RWPE1 (cell line): ENCODE measurements around the gene IL31.
"Not testable (repeated sequence)": the region's sequence is repeated elsewhere in the genome, so short reads cannot be mapped to it uniquely, and the experiment has no call there.

Experiments
- CTCF ChIA-PET: fragments of 350-600 bp; sonication (Branson Sonifier 250); formaldehyde crosslinking; extraction: SDS; loops from one replicate; lab custom pipeline; 2021; lab: Yijun Ruan, JAX
- POLR2A ChIA-PET: fragments of 400-600 bp; formaldehyde crosslinking; extraction: SDS; loops from one replicate; lab custom pipeline; 2020; ENCODE audit warnings: antibody characterized with exemption; ENCODE audit not compliant: low non-redundant PET; lab: Yijun Ruan, JAX
- DNase-seq: peaks from one replicate; pipeline ENCODE4 v3.0.0; 2012; ENCODE audit warnings: low spot score
- H3K27ac ChIP-seq: fragments of 450-650 bp; 2 replicates; pipeline ENCODE4 v1.5.1; 2017
- TF ChIP-seq, protein P1 (sequence below): fragments of 450-650 bp; conservative IDR thresholded peaks from 2 replicates; pipeline ENCODE4 v1.5.1; 2017; ENCODE audit warnings: low read depth, mild to moderate bottlenecking

IL31 gene

DNA sequence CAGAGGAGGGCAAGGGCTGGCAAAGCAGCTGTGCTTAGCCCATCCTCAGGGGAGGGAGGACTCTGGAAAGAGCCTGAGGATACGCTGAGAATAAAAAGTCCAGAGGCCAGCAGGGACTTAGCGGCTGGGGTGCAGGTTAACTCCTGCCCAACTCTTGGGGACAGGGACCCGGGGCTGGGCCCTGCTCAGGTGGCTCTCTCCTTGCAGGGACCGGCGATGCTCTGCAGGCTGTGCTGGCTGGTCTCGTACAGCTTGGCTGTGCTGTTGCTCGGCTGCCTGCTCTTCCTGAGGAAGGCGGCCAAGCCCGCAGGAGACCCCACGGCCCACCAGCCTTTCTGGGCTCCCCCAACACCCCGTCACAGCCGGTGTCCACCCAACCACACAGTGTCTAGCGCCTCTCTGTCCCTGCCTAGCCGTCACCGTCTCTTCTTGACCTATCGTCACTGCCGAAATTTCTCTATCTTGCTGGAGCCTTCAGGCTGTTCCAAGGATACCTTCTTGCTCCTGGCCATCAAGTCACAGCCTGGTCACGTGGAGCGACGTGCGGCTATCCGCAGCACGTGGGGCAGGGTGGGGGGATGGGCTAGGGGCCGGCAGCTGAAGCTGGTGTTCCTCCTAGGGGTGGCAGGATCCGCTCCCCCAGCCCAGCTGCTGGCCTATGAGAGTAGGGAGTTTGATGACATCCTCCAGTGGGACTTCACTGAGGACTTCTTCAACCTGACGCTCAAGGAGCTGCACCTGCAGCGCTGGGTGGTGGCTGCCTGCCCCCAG lies 32.3 kb upstream of the IL31 start:
- ChIA-PET CTCF (no interaction called here), POLR2A (no interaction called here)
- no peak overlapping the region for H3K27ac ChIP-seq
- DNase-seq: no peak
- TF ChIP-seq, protein P1, sequence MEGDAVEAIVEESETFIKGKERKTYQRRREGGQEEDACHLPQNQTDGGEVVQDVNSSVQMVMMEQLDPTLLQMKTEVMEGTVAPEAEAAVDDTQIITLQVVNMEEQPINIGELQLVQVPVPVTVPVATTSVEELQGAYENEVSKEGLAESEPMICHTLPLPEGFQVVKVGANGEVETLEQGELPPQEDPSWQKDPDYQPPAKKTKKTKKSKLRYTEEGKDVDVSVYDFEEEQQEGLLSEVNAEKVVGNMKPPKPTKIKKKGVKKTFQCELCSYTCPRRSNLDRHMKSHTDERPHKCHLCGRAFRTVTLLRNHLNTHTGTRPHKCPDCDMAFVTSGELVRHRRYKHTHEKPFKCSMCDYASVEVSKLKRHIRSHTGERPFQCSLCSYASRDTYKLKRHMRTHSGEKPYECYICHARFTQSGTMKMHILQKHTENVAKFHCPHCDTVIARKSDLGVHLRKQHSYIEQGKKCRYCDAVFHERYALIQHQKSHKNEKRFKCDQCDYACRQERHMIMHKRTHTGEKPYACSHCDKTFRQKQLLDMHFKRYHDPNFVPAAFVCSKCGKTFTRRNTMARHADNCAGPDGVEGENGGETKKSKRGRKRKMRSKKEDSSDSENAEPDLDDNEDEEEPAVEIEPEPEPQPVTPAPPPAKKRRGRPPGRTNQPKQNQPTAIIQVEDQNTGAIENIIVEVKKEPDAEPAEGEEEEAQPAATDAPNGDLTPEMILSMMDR: no peak

DNA sequence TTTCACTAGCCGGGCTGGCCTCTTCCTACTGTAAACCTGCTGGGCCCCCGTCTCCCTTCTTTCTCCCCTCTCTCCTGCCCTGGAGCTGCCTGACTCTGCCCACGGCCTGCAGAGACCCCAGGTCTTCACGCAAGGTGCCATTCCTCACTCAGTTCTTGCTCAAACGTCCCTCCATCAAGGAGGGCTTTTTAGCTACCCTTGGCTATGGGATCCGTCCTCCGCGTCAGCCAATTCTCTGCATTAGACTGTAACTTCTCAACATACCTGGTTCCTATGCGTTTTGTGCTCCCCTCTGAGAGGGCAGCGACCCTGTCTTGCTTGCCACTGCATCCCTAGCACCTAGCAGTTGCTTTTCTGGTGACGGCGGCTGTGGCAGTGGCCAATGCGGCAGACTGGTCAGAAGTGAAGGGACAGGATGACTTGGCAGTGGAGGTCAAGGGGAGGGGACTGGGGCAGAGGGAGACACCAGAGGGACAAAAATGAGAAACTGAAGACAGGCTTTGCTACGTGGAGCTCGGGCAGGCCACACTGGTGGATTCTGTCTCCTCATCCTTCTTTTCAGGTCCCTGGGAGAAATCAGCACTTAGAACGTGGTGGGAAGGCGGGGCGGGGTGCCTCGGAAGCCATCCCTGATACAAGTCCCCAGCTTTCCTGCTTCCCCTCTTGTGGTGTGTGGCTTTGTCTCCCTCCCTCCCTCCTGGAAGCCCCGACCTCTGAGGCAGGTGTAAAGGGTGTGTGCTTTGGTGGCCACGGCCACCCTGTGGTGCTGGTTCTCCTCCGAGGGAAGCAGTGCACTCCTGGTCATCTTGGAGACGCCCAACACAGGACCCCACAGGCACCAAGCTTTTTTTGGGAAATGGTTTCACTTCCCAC lies 31.3 kb upstream of the IL31 start:
- POLR2A ChIA-PET: interaction anchor here (0.6 kb wide), 1 partner anchor 12 kb away, joined by 3 read pairs; no protein-coding TSS in a partner anchor
- CTCF ChIA-PET: interaction anchor here (0.5 to 0.6 kb wide), 2 partner anchors 411 to 1404 kb away, joined by 4 read pairs; no protein-coding TSS in a partner anchor
- TF ChIP-seq, protein P1: no peak

DNA sequence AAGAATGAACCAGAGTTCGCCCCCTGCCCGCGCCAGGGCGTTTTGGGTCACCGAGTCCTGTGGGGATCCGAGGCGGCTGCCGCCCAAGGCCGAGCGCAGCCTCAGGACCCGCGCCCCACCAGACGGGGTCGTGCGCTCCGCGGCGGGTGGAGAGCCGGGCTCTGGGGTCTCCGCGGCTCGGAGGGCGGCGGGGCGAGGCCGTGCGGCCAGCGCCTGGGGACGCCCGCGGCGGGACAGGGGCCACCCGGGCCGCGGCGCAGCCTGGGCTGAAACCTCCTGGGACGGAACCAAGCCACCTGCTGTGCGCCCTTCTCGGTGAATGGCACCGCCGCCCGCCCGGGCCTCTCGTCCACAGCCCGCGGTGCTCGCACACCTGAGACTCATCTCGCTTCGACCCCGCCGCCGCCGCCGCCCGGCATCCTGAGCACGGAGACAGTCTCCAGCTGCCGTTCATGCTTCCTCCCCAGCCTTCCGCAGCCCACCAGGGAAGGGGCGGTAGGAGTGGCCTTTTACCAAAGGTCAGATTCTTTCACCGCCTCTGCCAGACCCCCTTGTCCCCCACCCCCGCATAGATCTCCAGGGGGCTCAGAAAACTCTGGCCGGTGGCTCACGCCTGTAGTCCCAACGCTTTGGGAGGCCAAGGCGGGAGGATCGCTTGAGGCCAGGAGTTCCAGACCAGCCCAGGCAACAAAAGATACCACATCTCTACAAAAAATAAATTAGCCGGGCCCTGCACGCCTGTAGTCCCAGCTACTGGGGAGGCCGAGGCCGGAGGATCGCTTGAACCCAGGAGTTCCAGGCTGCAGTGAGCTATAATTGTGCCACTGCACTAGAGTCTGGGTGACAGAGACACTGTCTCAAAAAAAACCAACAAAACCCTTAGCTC lies 30.4 kb upstream of the IL31 start:
- CTCF ChIA-PET: interaction anchor here (0.6 kb wide), 1 partner anchor 410 kb away, joined by 4 read pairs; no protein-coding TSS in a partner anchor
- TF ChIP-seq, protein P1: no peak
- POLR2A ChIA-PET: no interaction called here
- no peak for DNase-seq
- H3K27ac ChIP-seq: no peak overlapping the region

More for the DNA sequence above, 31.3 kb upstream of the IL31 start:
- H3K27ac ChIP-seq: no peak overlapping the region
- no peak for DNase-seq

DNA sequence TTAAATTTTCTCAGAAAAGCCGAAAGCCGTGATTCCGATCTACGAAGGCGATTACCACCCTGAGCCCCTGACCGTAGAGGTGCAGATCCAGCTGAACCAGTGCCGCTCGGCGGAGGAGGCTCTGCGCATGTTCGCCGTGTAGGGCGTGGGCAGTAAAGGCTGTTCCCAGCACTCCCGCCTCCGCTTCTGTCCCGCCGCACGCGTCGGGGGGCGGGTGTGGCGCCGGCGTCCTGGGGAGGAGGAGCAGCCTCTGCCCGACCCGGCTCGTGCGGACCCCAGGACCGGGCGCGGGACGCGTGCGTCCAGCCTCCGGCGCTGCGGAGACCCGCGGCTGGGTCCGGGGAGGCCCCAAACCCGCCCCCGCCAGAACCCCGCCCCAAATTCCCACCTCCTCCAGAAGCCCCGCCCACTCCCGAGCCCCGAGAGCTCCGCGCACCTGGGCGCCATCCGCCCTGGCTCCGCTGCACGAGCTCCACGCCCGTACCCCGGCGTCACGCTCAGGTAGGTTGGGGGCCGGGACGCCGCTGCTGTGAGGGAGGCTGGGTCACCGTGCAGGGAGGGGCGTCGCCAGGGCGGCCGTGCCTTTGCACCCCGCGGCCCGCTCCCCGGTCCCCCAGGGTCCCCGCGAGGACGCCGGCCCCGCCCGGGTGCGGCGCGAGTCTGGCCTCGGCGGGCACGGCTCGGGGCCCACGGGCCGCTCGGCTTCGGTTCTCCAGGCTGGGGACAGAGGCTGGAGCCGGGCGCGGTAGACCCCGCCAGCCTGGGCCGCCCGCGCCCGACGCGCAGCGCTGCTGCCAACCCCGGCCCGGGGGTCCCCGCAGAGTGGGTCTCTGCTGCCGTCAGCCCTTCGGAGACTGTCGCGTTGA lies 29.5 kb upstream of the IL31 start, which contains the start of gene B3GNT4:
TSS of gene B3GNT4 (plus strand) at position 409 of the 866 bp plus-strand sequence. CDS start 910 bp downstream, outside the sequence.
- peak; percentile 69 for DNase-seq
- peak within 1 kb of the TSS; percentile 64 for H3K27ac ChIP-seq
- POLR2A ChIA-PET: no interaction called here
- CTCF ChIA-PET: interaction anchor here (1.0 kb wide), 1 partner anchor 13 kb away, joined by 5 read pairs; no protein-coding TSS in a partner anchor
- TF ChIP-seq, protein P1: no peak

DNA sequence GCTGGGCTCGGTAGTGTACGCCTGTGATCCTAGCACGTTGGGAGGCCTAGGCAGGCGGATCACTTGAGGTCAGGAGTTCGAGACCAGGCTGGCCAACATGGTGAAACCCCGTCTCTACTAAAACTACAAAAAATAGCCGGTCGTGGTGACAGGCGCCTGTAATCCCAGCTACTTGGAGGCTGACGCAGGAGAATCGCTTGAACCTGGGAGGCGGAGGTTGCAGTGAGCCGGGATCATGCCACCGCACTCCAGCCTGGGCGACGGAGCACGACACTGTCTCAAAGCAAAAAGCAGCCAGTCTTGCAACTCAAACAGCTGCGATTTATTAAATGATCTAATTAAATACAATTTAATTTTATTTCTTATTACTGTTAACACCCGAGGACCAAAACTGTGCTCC lies 28.8 kb upstream of the IL31 start:
- peak overlapping the region; percentile 64 for H3K27ac ChIP-seq
- DNase-seq, POLR2A ChIA-PET: not testable (repeated sequence)
- CTCF ChIA-PET: interaction anchor here (0.6 to 1.0 kb wide), 2 partner anchors 12 to 72 kb away, joined by 5 read pairs; no protein-coding TSS in a partner anchor
